Measurements from ENCODE around the gene BASP1.
"Not testable (repeated sequence)": the region's sequence is repeated elsewhere in the genome, so short reads cannot be mapped to it uniquely, and the experiment has no call there.

The BASP1 gene

GRCh38 chr5:17256171-17256570 lies 38.7 kb downstream of the BASP1 start:
- DNase-seq (ENCODE audit: low read depth), result no peak

- DNase-seq (ENCODE audit: low read depth), result no peak
Measured at GRCh38 chr5:17256839-17257238, 39.4 kb downstream of the BASP1 start.

GRCh38 chr5:17257705-17258273 lies 40.4 kb downstream of the BASP1 start:
- no peak for DNase-seq (ENCODE audit: low read depth)

GRCh38 chr5:17258431-17258830 lies 41.0 kb downstream of the BASP1 start:
- no peak for DNase-seq (ENCODE audit: low read depth)

GRCh38 chr5:17259012-17259411 lies 41.6 kb downstream of the BASP1 start:
- DNase-seq (ENCODE audit: low read depth), result not testable (repeated sequence)

- no peak for DNase-seq (ENCODE audit: low read depth)
Measured at GRCh38 chr5:17259630-17260257, 42.3 kb downstream of the BASP1 start.

GRCh38 chr5:17260549-17260948 lies 43.1 kb downstream of the BASP1 start:
- no peak for DNase-seq (ENCODE audit: low read depth)

GRCh38 chr5:17261075-17261474 lies 43.6 kb downstream of the BASP1 start:
- no peak for DNase-seq (ENCODE audit: low read depth)

- no peak for DNase-seq (ENCODE audit: low read depth)
Measured at GRCh38 chr5:17265041-17265440, 47.6 kb downstream of the BASP1 start.

- no peak for DNase-seq (ENCODE audit: low read depth)
Measured at GRCh38 chr5:17267106-17267505, 49.7 kb downstream of the BASP1 start.

GRCh38 chr5:17269201-17269600 lies 51.8 kb downstream of the BASP1 start:
- no peak for DNase-seq (ENCODE audit: low read depth)

GRCh38 chr5:17272111-17272510 lies 54.7 kb downstream of the BASP1 start:
- DNase-seq (ENCODE audit: low read depth), result no peak

GRCh38 chr5:17275289-17276158 lies 58.1 kb downstream of the BASP1 start:
- DNase-seq (ENCODE audit: low read depth), result no peak

- no peak for DNase-seq (ENCODE audit: low read depth)
Measured at GRCh38 chr5:17276445-17276844, 59.0 kb downstream of the BASP1 start.

GRCh38 chr5:17277907-17278306 lies 60.5 kb downstream of the BASP1 start:
- no peak for DNase-seq (ENCODE audit: low read depth)

GRCh38 chr5:17278931-17279330 lies 61.5 kb downstream of the BASP1 start:
- DNase-seq (ENCODE audit: low read depth), result no peak

- DNase-seq (ENCODE audit: low read depth), result no peak
Measured at GRCh38 chr5:17279487-17279886, 62.1 kb downstream of the BASP1 start.

GRCh38 chr5:17282283-17283120 lies 65.1 kb downstream of the BASP1 start:
- DNase-seq (ENCODE audit: low read depth), result no peak

- no peak for DNase-seq (ENCODE audit: low read depth)
Measured at GRCh38 chr5:17283121-17283415, 65.6 kb downstream of the BASP1 start.

GRCh38 chr5:17287501-17288155 lies 70.2 kb downstream of the BASP1 start:
- DNase-seq (ENCODE audit: low read depth), result no peak

- no peak for DNase-seq (ENCODE audit: low read depth)
Measured at GRCh38 chr5:17288570-17288969, 71.1 kb downstream of the BASP1 start.
